ENCODE data around the gene SHE. TPM values are rescaled to one million over a fixed set of nuclear protein-coding genes. Genes with fewer than 3 reads are reported as not detected.

The SHE gene
- total and polyA plus RNA-seq, 4 donors: 3.1 to 7.5 (median 4.7) TPM

DNA sequence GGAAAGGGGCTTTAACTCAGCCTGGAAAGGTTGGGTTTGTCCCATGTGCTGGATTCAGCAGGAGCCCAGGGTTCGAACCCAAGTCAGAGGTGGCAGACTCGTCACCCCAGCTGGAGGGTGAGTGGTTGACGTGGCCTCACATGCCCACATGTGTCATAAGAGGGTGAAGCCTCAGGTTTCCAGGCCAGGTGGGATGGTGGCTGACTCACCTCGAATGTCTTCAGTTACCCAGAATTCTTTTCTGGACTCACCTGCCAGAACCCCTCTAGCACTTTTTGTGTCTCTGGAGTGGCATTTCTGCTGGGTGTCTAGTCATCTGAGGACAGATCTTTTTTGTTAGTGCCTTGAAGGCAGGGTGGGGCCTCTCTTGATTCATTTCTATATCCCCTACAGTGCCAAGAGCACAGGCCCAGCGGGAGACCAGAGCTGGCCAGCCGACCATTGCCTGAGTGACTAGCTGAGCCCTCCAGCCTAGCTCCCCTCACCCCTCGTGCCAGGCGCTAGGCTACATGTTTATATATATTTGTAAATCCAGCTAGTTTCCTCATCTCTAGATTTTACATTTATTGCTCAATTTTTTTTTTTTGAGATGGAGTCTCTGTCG lies 68.9 kb downstream of the SHE start:
- peak overlapping the region in 1 of 2 donors; percentile 37 for H3K9ac ChIP-seq (ENCODE audit: low read depth in 1 of 2, low read length in 2 of 2)
- H3K27ac ChIP-seq (ENCODE audit: low read depth in 1 of 2, low read length in 2 of 2): peak overlapping the region; percentile 53 to 56
- no peak overlapping the region for H3K4me3 ChIP-seq (ENCODE audit: low read depth in 1 of 3, low read length in 3 of 3)
- H3K27me3 ChIP-seq (ENCODE audit: control insufficient read depth in 4 of 4, insufficient read depth in 4 of 4, low read length in 3 of 4): no peaks in the 10 kb centered on the region
- TF ChIP-seq TAF1 (conservative IDR thresholded peaks at IDR 0.05) (no peak), FOXA2 (IDR thresholded peaks at IDR 0.05) (no peak), GABPA (IDR thresholded peaks at IDR 0.05 in 1 of 2, conservative IDR thresholded peaks at IDR 0.05 in 1 of 2) (no peak), RXRA (IDR thresholded peaks at IDR 0.05) (no peak), HNF4A (conservative IDR thresholded peaks at IDR 0.05) (no peak), NR2F2 (IDR thresholded peaks at IDR 0.05) (no peak), EGR1 (IDR thresholded peaks at IDR 0.05; ENCODE audit: low read depth in 2 of 2) (no peak), FOXA1 (IDR thresholded peaks at IDR 0.05) (no peak), SP1 (IDR thresholded peaks at IDR 0.05) (no peak)
- TF ChIP-seq, protein P1, sequence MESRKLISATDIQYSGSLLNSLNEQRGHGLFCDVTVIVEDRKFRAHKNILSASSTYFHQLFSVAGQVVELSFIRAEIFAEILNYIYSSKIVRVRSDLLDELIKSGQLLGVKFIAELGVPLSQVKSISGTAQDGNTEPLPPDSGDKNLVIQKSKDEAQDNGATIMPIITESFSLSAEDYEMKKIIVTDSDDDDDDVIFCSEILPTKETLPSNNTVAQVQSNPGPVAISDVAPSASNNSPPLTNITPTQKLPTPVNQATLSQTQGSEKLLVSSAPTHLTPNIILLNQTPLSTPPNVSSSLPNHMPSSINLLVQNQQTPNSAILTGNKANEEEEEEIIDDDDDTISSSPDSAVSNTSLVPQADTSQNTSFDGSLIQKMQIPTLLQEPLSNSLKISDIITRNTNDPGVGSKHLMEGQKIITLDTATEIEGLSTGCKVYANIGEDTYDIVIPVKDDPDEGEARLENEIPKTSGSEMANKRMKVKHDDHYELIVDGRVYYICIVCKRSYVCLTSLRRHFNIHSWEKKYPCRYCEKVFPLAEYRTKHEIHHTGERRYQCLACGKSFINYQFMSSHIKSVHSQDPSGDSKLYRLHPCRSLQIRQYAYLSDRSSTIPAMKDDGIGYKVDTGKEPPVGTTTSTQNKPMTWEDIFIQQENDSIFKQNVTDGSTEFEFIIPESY (IDR thresholded peaks at IDR 0.05): no peak
- TF ChIP-seq, protein P2, sequence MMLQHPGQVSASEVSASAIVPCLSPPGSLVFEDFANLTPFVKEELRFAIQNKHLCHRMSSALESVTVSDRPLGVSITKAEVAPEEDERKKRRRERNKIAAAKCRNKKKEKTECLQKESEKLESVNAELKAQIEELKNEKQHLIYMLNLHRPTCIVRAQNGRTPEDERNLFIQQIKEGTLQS (IDR thresholded peaks at IDR 0.05): no peak
- TF ChIP-seq, protein P3, sequence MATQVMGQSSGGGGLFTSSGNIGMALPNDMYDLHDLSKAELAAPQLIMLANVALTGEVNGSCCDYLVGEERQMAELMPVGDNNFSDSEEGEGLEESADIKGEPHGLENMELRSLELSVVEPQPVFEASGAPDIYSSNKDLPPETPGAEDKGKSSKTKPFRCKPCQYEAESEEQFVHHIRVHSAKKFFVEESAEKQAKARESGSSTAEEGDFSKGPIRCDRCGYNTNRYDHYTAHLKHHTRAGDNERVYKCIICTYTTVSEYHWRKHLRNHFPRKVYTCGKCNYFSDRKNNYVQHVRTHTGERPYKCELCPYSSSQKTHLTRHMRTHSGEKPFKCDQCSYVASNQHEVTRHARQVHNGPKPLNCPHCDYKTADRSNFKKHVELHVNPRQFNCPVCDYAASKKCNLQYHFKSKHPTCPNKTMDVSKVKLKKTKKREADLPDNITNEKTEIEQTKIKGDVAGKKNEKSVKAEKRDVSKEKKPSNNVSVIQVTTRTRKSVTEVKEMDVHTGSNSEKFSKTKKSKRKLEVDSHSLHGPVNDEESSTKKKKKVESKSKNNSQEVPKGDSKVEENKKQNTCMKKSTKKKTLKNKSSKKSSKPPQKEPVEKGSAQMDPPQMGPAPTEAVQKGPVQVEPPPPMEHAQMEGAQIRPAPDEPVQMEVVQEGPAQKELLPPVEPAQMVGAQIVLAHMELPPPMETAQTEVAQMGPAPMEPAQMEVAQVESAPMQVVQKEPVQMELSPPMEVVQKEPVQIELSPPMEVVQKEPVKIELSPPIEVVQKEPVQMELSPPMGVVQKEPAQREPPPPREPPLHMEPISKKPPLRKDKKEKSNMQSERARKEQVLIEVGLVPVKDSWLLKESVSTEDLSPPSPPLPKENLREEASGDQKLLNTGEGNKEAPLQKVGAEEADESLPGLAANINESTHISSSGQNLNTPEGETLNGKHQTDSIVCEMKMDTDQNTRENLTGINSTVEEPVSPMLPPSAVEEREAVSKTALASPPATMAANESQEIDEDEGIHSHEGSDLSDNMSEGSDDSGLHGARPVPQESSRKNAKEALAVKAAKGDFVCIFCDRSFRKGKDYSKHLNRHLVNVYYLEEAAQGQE (IDR thresholded peaks at IDR 0.05): no peak
- TF ChIP-seq, protein P4, sequence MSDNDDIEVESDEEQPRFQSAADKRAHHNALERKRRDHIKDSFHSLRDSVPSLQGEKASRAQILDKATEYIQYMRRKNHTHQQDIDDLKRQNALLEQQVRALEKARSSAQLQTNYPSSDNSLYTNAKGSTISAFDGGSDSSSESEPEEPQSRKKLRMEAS (IDR thresholded peaks at IDR 0.05): no peak
- H3K9me3 ChIP-seq (ENCODE audit: control insufficient read depth in 4 of 4, low read length in 3 of 4): no peaks in the 10 kb centered on the region
- no peak for DNase-seq (ENCODE audit: low spot score)
- peaks cover 4 to 50% (median 19%) of the 10 kb centered on the region in 4 donors for H3K4me1 ChIP-seq (ENCODE audit: control insufficient read depth in 4 of 4, insufficient read depth in 4 of 4, low read length in 3 of 4)
- H3K36me3 ChIP-seq (ENCODE audit: control insufficient read depth in 4 of 4, insufficient read depth in 3 of 4, low read depth in 1 of 4, low read length in 3 of 4): peaks cover 7 to 64% (median 50%) of the 10 kb centered on the region in 4 donors
- 81% methylated on average over 9 of the region's 9 CpGs for WGBS

DNA sequence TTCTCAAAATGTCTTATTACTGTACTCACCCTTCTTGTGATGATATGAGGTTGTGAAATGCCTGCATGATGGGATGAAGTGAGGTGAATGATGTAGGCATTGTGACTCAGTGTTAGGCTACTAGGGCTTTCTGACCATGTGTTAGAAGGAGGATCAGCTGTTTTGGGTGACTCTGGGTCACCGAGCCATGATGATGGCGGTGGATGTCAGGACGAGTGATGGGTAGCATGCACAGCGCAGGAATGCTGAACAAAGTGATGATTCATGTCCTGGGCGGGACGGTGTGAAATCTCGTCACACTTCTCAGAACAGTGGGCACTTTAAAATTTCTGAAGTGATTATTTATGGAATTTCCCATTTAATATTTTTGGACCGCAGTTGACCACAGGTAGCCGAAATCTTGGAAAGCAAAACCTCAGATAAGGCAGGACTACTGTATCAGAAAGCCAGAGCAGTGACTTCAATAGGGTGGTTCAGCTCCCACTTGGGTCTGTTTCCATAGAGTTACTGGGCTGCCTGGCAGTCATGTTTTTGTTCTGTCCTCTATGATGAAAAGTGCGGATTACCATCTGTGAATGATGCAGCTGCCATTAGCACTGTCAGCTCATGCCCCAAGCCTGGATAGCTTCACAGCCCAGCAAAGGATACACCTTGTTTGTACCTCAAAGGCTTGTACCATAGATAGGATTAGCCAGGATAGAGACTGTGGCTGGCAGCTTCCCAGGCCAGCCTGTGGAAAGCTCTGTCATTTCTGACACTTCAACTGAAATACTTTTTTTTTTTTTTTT lies 70.4 kb downstream of the SHE start:
- Histone ChIP-seq H3K36me3 (ENCODE audit: control insufficient read depth in 4 of 4, insufficient read depth in 3 of 4, low read depth in 1 of 4, low read length in 3 of 4) (peaks cover 7 to 59% (median 47%) of the 10 kb centered on the region in 4 donors), H3K27me3 (ENCODE audit: control insufficient read depth in 4 of 4, insufficient read depth in 4 of 4, low read length in 3 of 4) (no peaks in the 10 kb centered on the region), H3K4me1 (ENCODE audit: control insufficient read depth in 4 of 4, insufficient read depth in 4 of 4, low read length in 3 of 4) (peaks cover 4 to 60% (median 26%) of the 10 kb centered on the region in 4 donors), H3K9ac (ENCODE audit: low read depth in 1 of 2, low read length in 2 of 2) (no peak overlapping the region), H3K27ac (ENCODE audit: low read depth in 1 of 2, low read length in 2 of 2) (peak overlapping the region; percentile 19 to 53), H3K9me3 (ENCODE audit: control insufficient read depth in 4 of 4, low read length in 3 of 4) (no peaks in the 10 kb centered on the region), H3K4me3 (ENCODE audit: low read depth in 1 of 3, low read length in 3 of 3) (no peak overlapping the region)
- TF ChIP-seq GABPA (IDR thresholded peaks at IDR 0.05 in 1 of 2, conservative IDR thresholded peaks at IDR 0.05 in 1 of 2) (no peak), FOXA1 (IDR thresholded peaks at IDR 0.05) (no peak), JUND (IDR thresholded peaks at IDR 0.05) (no peak), NR2F2 (IDR thresholded peaks at IDR 0.05) (no peak)
- DNase-seq (ENCODE audit: low spot score): no peak
- WGBS: 81% methylated on average over 10 of the region's 10 CpGs

All from liver (tissue), 9 donors.